NCI-H1694 treated with DMSO at 0.1 percent for 48 hours (cell line): ENCODE results near the gene SULT2A1.
"Not testable (repeated sequence)": the region's sequence is repeated elsewhere in the genome, so short reads cannot be mapped to it uniquely, and the experiment has no call there.

Source experiments
- DNase-seq: peaks from one replicate; lab custom pipeline; 2025; lab: John Stamatoyannopoulos, UW

SULT2A1 gene

DNA sequence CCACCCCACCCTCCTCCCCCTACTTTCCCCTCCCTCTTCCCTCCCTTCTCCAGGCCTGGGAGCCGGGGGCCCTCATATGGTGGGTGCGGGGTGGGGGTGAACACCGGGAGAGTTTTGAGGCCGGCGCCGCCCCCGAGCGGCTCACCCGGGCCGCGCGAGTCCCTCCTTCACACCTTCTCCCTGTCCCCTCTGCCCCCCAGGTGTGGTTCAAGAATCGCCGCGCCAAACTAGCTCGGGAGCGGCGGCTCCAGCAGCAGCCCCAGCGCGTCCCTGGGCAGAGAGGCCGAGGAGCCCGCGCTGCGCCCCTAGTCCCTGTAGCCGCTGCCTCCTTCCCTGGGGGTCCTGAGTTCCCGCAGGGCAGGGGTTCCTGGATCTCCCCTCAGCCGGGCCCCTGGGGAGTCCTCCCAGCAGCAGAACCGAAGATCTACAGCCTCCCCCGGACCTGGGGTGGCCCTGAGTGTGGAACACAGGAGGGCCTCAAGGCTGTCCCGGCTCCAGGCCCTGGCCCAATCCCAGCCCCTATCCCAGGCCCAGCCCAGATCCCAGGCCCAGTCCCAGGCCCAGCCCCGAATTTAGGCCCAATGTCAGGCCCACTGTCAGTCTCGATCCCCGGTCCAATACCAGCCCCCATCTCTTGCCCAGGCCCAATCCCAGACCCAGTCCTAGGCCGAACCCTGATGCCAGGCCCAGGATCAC, 25.4 kb downstream of the SULT2A1 start:
- no peak for DNase-seq

DNA sequence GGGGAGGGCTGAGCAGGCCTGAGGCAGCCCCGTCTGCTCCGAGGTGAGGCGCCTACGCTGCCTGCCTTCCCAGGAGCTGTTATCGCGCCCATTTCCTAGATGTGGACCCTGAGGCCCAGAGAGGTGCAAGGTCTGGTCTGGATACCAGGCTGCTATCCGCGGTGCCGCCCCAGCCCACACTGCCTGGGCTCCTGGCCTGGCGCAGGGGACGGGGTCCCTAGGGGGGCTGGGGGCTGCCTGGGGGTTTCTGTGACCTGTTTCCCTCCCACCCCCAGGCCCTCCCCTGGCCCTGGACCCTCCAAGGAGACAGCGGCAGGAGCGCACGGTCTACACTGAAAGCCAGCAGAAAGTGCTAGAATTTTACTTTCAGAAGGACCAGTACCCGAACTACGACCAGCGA, 26.3 kb downstream of the SULT2A1 start:
- not testable (repeated sequence) for DNase-seq

DNA sequence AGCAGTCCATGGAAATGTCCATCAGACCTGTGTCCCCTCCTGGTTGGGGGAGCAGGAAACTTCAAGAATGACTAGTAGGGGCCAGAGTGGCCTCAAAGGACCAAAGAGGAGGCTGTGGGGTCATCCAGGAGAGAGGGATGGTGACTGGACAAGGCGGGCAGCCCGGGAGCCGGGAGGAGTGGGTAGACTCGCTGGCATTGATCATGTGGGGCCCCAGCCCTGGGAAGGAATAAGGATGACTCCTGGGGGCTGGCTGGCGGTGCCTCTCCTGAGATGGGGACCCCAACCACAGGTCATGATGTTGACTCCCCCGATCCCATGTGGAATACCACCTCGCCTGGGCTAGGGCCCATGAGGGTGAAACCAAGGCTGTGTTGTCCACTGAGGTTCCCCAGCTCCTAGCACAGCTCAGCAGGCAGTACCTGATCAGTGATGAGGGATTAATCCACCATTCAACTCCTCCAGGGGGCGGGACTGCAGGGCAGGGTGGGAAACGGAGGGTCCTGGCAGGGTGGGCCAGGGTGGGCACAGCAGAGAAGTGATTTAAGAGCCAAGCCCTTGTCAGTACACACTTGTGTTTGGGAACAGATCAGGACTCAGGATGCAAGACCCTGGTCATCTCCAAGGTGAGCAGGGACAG, 27.3 kb downstream of the SULT2A1 start, which contains the start of gene TPRX2:
TSS of gene TPRX2 (plus strand) at position 590 of the 640 bp plus-strand sequence. CDS start at position 602, 12 bp downstream.
- DNase-seq: not testable (repeated sequence)

DNA sequence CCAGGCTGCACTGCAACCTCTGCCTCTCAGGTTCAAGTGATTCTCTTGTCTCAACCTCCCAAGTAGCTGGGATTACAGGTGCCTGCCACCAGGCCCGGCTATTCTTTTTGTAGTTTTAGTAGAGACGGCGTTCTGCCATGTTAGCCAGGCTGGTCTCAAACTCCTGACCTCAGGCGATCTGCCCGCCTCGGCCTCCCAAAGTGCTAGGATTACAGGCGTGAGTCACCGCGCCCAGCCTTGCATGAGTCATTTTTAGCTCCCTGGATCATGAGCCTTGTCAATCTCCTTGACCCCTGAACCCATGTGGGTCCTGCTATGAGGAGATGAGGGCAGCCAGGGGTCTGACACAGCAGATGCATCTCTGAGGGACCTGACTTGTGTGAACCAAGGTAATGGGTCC, 27.9 kb downstream of the SULT2A1 start:
- DNase-seq: not testable (repeated sequence)

DNA sequence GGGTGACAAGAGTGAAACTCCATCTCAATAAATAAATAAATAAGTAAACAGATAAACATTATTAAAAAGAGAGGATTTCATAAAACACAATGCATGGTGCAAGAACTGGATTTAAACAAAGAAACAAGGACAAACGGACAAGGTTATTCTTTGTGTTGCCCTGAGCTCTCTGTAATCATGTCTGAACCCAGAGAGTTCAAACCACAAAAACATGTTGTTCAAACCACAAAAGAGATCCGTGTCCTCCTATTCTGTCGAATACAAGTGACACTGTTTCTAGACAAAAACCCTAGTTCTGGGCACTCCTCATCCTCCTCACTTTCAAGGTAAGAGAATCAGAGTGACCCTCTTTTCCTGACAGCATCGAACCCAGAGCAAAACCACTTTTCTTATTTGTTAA, 31.7 kb downstream of the SULT2A1 start:
- DNase-seq: no peak

DNA sequence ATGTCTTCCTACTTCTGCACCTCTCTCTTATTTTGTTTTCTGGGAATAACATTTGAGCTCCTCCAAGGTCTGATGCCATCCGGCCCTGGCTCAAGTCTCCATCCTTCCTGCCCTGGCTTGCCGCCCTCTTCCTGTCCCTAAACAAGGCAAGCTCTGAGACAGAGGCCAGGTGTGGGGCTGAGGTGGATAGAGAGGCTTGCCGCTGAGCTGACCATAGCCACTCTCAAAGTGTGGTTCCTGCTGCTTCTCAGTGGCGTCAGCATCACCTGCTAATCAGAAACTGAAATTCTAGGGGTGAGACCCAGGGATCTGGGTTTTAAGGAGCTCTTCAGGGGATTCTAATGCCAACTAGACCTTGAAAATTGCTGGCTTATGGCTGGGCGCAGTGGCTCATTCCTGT, 33.1 kb downstream of the SULT2A1 start:
- no peak for DNase-seq

DNA sequence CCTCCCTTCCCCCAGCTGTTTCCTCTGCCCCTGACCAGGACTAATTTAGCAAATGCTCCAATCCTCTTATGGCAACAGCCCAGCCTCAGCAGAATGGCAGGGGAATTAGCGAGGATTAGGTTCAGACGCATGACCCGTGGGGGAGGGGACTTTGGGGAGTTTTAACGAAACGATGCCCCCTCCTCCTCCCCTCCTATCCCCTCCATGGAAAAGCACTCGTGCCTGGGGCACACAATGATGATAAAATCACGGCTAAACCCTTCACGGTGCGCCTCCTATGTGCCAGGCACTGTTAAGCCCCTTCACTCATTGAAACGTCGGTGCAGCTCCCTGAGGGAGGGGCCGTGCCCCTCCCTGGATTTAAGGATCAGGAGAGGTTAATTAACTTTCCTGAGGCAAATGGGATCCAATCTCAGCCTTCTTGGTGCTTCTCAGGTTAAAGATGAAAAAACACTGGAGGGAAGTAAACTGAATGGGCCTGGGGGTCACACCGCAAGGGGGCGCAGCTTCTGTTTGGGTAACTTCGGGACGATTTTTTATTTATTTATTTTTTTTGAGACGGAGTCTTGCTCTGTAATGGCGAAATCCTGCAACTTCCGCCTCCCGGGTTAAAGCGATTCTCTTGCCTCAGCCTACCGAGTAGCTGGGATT, 37.2 kb downstream of the SULT2A1 start:
- DNase-seq: no peak

DNA sequence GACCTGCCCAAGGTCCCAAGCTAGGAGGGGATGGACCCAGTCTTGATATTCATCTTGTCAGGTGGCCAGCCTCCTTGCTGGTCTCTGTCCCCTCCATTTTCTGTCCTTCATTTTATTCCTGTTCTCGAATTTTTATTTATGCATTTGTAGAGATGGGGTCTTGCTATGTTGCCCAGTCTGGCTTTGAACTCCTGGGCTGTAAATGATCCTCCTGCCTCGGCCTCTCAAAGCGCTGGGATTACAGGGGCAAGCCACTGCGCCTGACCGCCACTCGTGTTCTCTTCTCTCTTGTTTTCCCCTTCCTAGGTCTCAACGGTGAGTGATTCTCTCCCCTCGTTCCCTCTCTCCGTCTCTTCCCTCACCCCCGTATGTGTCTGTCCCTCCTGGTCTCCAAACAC, 37.7 kb downstream of the SULT2A1 start:
- no peak for DNase-seq

DNA sequence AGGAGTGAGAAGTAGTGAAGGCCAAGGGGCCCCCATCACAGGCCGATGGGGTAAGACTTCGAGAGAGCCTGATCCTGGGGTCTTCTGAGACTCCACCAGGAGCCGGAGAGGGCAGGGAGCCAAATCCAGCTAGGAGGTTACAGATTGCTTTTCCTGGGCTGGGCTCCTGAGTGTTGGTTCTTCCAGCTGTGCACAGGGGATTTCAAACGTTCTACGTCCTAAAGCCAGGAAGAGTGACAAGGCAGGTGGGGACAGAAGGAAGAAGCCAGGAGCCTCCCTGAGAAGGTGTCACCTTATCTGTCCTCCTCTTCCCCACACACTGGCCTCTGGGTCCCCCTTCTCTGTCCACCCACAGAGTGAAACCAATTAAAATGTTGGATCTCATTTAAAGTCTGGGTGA, 43.2 kb downstream of the SULT2A1 start:
- DNase-seq: no peak

DNA sequence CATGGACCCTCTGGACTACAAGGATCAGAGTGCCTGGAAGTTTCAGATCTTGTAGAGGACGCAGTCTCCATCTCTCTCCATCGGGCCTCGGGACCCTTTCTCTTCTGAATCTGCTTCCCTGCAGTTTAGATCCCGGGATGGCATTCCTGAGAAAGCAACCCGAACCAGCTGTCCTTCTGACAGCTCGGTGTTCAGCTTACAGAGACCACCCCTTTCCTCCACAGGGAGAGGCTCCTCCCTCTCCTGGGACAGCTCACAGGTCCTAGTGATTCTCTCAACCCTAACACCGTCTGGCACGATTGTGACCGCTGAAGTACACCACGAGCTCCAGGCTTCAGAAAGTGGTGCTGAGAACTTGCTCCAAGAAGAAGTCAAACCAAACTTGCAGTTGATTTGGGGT, 46.2 kb downstream of the SULT2A1 start:
- no peak for DNase-seq

DNA sequence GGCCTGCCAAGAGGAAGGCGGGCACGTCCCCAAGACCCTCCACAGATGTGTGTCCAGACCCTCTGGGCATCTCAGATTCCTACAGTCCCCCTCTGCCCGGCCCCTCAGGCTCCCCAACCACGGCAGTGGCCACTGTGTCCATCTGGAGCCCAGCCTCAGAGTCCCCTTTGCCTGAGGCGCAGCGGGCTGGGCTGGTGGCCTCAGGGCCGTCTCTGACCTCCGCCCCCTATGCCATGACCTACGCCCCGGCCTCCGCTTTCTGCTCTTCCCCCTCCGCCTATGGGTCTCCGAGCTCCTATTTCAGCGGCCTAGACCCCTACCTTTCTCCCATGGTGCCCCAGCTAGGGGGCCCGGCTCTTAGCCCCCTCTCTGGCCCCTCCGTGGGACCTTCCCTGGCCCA, 46.7 kb downstream of the SULT2A1 start:
- no peak for DNase-seq

DNA sequence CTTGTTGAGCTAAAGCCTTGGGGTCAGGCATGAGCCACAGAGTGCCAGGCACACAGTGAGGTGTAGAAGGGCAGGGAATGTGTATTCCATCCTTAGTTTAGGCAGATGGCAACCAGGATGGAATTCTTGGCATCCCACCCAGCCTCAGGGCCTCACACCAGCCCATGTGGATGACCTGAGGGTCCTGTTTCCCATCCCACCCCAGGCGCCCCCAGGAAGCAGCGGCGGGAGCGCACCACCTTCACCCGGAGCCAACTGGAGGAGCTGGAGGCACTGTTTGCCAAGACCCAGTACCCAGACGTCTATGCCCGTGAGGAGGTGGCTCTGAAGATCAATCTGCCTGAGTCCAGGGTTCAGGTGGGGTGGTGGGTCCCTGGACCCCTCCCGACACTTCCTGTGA, 50.1 kb downstream of the SULT2A1 start:
- no peak for DNase-seq

DNA sequence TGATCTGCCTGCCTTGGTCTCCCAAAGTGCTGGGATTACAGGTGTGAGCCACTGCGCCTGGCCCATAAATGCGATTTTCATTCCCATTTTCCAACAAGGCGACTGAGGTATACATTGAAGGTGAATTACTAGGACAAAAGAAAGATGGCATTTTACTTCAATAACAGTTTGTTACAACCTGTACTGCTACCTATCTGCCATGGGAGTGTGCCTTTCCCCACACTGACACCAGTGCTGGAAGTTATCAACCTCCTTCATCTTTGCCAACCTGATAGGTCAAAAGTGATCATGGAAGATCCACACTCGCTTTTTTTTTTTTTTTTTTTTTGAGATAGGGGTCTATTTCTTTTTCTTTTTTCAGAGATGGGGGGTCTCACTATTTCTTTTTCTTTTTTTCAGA, 53.4 kb downstream of the SULT2A1 start:
- DNase-seq: no peak

DNA sequence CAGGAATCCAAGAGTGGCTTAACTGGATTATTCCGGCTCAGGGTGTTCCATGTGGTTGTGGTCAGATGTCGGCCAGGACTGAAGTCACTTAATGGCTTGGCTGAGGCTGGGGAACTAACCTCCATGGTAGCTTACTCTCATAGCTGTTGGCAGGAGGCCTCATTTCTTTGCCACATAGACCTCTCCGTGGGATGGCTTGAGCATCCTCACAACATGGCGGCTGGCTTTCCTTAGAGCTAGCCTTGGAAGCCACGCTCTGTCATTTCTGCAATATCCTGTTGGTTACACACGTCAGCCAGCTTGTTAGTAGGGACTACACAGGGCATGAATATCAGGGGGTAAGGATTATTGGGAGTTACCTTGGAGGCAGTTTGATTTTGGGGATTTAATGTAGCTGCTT, 59.3 kb downstream of the SULT2A1 start:
- DNase-seq: no peak

DNA sequence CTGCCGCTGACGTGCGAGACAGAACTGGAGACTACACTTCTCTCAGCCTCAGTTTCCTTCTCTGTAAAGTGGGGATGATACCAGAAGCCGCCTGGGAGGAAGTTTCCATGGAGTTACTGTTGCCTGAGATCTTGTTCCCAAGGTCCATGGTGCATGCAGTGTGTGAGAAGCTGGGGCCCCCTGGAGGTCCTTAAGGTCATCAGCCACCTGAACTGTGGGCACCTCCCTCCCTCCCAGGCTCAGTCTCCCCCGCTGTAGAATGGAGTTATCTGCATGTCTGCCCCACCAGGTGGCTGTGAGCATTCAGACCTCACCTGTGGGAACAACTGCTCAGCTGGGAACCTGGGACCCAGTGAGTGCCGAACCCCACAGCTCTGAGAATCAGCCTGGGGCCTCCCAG, 61.7 kb downstream of the SULT2A1 start:
- no peak for DNase-seq

DNA sequence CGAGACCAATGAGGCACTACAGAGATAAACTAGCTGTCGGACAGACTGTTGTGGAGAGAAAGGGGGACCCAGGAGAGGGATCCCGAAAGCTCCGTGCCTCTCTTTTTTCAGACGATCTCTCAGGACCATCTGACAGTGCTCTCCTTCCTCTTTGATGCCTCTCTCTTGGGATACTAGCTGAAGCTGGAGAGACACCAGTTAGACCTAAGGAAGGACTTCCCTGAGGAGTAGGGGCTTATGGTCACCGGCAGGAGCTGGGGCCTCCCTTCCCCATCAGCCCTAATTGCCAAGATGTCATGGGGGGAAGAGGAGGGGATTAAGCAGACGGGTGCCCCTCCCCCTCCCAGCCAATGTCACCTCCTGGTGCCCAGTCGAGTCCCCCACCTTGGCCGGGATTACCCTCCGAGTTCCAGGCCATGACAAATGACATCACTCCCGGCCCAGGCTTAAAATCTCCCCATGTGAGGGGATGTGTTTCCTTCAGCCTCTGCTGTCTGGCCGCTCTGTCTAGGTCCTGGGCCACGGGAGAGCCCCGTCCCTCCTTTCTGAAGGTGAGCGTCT, 64.6 kb downstream of the SULT2A1 start, which contains the start of gene CRX:
TSS of gene CRX (plus strand) at position 478 of the 561 bp plus-strand sequence. CDS start 12,507 bp downstream, outside the sequence.
- DNase-seq: no peak
